GM21619 (cell line): Measurements from ENCODE around the gene PI4KA.
"Not testable (repeated sequence)": the region's sequence is repeated elsewhere in the genome, so short reads cannot be mapped to it uniquely, and the experiment has no call there.

ENCODE experiments used
- ATAC-seq: cut with Tn5 transposase; IDR thresholded peaks from one replicate; pipeline ENCODE4 v1.9.1; 2021; ENCODE audit not compliant: unreplicated experiment

PI4KA gene

GRCh38 chr22:20671409-20672081 is 187.1 kb downstream of the PI4KA start:
- ATAC-seq, result no peak

- not testable (repeated sequence) for ATAC-seq
These were observed 188.0 kb downstream of the PI4KA start for GRCh38 chr22:20670457-20671261.

GRCh38 chr22:20669884-20670283 is 188.7 kb downstream of the PI4KA start:
- not testable (repeated sequence) for ATAC-seq

GRCh38 chr22:20669471-20669870 is 189.1 kb downstream of the PI4KA start:
- not testable (repeated sequence) for ATAC-seq

- ATAC-seq, result not testable (repeated sequence)
These were observed 189.8 kb downstream of the PI4KA start for GRCh38 chr22:20668769-20669168.

- ATAC-seq, result not testable (repeated sequence)
These were observed 190.4 kb downstream of the PI4KA start for GRCh38 chr22:20668226-20668625.

GRCh38 chr22:20667548-20667947 is 191.1 kb downstream of the PI4KA start:
- ATAC-seq, result not testable (repeated sequence)

- ATAC-seq, result no peak
These were observed 192.1 kb downstream of the PI4KA start for GRCh38 chr22:20666560-20666959.

- ATAC-seq, result no peak
These were observed 194.0 kb downstream of the PI4KA start for GRCh38 chr22:20664594-20664959.

GRCh38 chr22:20663941-20664593 is 194.5 kb downstream of the PI4KA start:
- no peak for ATAC-seq

- no peak for ATAC-seq
These were observed 195.3 kb downstream of the PI4KA start for GRCh38 chr22:20663137-20663828.

- ATAC-seq, result not testable (repeated sequence)
These were observed 196.0 kb downstream of the PI4KA start for GRCh38 chr22:20662524-20663036.

- no peak for ATAC-seq
These were observed 197.1 kb downstream of the PI4KA start for GRCh38 chr22:20661473-20661872.

- no peak for ATAC-seq
These were observed 198.1 kb downstream of the PI4KA start for GRCh38 chr22:20660441-20661054.

GRCh38 chr22:20659920-20660319 is 198.7 kb downstream of the PI4KA start:
- ATAC-seq, result no peak

- ATAC-seq, result no peak
These were observed 199.4 kb downstream of the PI4KA start for GRCh38 chr22:20659258-20659657.

GRCh38 chr22:20658433-20659222 is 200.0 kb downstream of the PI4KA start:
- no peak for ATAC-seq

GRCh38 chr22:20657963-20658362 is 200.6 kb downstream of the PI4KA start:
- no peak for ATAC-seq
